ENCODE results near the gene RNF10. TPM values are rescaled to one million over a fixed set of nuclear protein-coding genes. Genes with fewer than 3 reads are reported as not detected.
"Not testable (repeated sequence)": the region's sequence is repeated elsewhere in the genome, so short reads cannot be mapped to it uniquely, and the experiment has no call there.

RNF10 gene
- total RNA-seq, 8 experiments from 2014 or later: 69.1 to 207 (median 90.5) TPM

- ATAC-seq (replicated peaks in 6 of 8); H3K4me3 ChIP-seq; in situ Hi-C loops (cut with MboI; ENCODE audit: low pct_unique_long_range_greater_than_20kb in 2 of 9, low sequenced_read_pairs in 9 of 9, unreplicated experiment in 9 of 9); H3K27ac ChIP-seq; H3K4me1 ChIP-seq (replicated peaks in 1 of 2): not testable (repeated sequence)
- WGBS, 10 experiments: 40 to 100% methylated on average over 1 of the region's 1 CpG; no CpG with 5 or more reads in 8 of the 10 experiments
Observed at GRCh38 chr12:120611534-120611933, 77.4 kb downstream of the RNF10 start.

GRCh38 chr12:120614848-120615247 lies 80.7 kb downstream of the RNF10 start:
- in situ Hi-C loops (cut with MboI; ENCODE audit: low pct_unique_long_range_greater_than_20kb in 2 of 9, low sequenced_read_pairs in 9 of 9, unreplicated experiment in 9 of 9): no loop called here
- Histone ChIP-seq H3K27ac (no peak overlapping the region), H3K4me1 (replicated peaks in 1 of 2) (no peaks in the 10 kb centered on the region), H3K4me3 (no peak overlapping the region)
- ATAC-seq (replicated peaks in 6 of 8): no peak

DNA sequence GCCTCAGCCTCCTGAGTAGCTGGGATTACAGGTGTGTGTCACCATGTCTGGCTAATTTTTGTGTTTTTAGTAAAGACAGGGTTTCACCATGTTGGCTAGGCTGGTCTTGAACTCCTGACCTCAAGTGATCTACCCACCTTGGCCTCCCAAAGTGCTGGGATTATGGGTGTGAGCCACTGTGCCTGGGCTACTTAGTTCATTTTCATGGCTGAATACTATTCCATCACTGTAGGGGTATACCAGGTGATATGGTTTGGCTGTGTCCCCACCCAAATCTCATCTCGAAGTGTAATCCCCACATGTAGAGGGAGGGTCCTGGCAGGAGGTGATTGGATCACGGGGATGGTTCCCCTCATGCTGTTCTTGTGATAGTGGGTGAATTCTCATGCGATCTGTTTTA lies 83.0 kb downstream of the RNF10 start:
- in situ Hi-C loops (cut with MboI; ENCODE audit: low pct_unique_long_range_greater_than_20kb in 2 of 9, low sequenced_read_pairs in 9 of 9, unreplicated experiment in 9 of 9); H3K4me3 ChIP-seq; ATAC-seq (replicated peaks in 6 of 8); H3K4me1 ChIP-seq (replicated peaks in 1 of 2); H3K27ac ChIP-seq: not testable (repeated sequence)
- WGBS, 10 experiments: 0 to 100% (median 83%) methylated on average over 1 to 2 of the region's 3 CpGs; no CpG with 5 or more reads in 7 of the 10 experiments

- H3K27ac ChIP-seq; ATAC-seq (replicated peaks in 6 of 8); H3K4me1 ChIP-seq (replicated peaks in 1 of 2); H3K4me3 ChIP-seq; in situ Hi-C loops (cut with MboI; ENCODE audit: low pct_unique_long_range_greater_than_20kb in 2 of 9, low sequenced_read_pairs in 9 of 9, unreplicated experiment in 9 of 9): not testable (repeated sequence)
- 67 to 97% (median 90%) methylated on average over 1 to 4 of the region's 4 CpGs; no CpG with 5 or more reads in 6 of the 10 experiments for WGBS, 10 experiments
Observed at GRCh38 chr12:120617767-120618166, 83.6 kb downstream of the RNF10 start.

DNA sequence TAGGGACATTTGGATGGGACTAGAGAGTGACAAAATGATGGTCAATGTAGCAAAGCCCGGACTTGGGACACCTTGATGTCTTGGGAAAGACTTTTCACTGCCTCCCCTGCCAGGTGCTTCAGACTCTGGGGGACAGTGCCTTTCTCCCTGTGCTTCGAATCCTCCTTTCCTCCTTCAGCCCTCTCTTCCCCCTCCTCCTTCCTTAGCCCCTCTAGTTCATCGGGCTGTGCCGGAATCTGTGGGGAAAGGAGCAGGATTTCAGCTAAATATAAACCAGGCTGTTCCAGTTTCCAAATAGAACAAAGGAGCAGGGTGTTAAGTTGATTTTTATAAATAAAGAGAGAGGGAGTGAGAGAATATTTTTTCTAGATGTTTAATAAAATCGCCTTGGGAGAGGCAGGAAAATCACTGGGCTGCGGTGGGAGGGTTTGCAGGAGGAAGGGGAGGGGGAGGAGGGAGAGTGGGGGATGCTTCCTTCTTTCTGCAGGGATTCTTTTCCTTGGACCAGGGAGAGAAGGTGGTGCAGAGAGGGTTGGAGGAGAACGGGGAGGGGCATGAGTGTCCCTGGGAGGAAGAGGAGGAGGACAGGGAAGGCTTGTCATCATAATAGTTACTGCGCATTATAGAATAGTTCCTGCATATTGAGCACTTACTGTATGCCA lies 84.9 kb downstream of the RNF10 start:
- 0 to 60% (median 16%) methylated on average over 1 to 4 of the region's 8 CpGs; no CpG with 5 or more reads in 4 of the 10 experiments for WGBS, 10 experiments
- Histone ChIP-seq H3K4me1 (replicated peaks in 1 of 2) (no peaks in the 10 kb centered on the region), H3K27ac (no peak overlapping the region), H3K4me3 (no peak overlapping the region)
- no peak for ATAC-seq (replicated peaks in 6 of 8)
- in situ Hi-C loops (cut with MboI; ENCODE audit: low pct_unique_long_range_greater_than_20kb in 2 of 9, low sequenced_read_pairs in 9 of 9, unreplicated experiment in 9 of 9): no loop called here

GRCh38 chr12:120620624-120621023 lies 86.5 kb downstream of the RNF10 start:
- no peak overlapping the region for H3K4me3 ChIP-seq
- no peak for ATAC-seq (replicated peaks in 6 of 8)
- no peaks in the 10 kb centered on the region for H3K4me1 ChIP-seq (replicated peaks in 1 of 2)
- no peak overlapping the region for H3K27ac ChIP-seq
- WGBS, 10 experiments: 0 to 80% (median 60%) methylated on average over 1 of the region's 2 CpGs; no CpG with 5 or more reads in 7 of the 10 experiments
- in situ Hi-C loops (cut with MboI; ENCODE audit: low pct_unique_long_range_greater_than_20kb in 2 of 9, low sequenced_read_pairs in 9 of 9, unreplicated experiment in 9 of 9): no loop called here

DNA sequence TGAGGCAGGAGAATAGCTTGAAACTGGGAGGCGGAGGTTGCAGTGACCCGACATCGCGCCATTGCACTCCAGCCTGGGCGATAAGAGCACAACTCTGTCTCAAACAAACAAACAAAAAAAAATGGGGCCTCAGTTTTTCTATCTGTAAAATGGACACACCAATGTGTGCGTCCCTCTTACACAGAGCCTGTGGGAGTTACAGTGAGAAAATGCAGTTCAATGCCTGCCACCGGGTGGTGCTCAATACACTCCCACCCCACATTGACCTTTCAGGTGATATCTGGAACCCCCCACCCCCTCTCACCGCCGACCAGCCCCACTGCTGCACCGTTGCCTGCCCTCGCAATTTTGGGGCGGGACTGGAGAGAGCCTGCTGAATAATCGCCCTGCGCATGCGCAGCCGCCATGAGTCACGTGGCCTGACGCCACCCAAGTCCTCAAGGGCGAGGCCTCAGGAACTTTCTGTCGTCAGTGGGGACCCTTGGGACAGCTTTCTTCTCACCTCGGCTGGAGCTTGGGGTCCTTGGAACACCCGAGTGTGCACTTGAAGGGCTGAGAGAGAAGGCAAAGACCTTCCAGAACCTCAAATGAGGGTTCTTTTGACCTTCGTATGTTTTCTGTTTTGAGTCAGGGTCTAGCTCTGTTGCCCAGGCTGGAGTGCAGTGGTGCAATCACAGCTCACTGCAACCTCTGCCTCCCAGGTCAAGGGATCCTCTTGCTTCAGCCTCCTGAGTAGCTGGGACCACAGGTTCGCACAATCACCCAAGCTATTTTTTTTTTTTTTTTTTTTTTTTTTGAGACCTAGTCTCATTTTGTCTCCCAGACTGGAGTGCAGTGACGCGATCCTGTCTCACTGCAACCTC lies 91.6 kb downstream of the RNF10 start:
- no peak overlapping the region for H3K27ac ChIP-seq
- no peak overlapping the region for H3K4me3 ChIP-seq
- peaks cover 7 to 18% of the 10 kb centered on the region in 2 donors for H3K4me1 ChIP-seq (replicated peaks in 1 of 2)
- no peak for ATAC-seq (replicated peaks in 6 of 8)
- in situ Hi-C loops (cut with MboI; ENCODE audit: low pct_unique_long_range_greater_than_20kb in 2 of 9, low sequenced_read_pairs in 9 of 9, unreplicated experiment in 9 of 9): loop anchor here in 1 of 9 experiments (25.0 kb wide), 1 partner anchor 337 kb away; no protein-coding TSS in a partner anchor
- 68 to 100% (median 93%) methylated on average over 1 to 10 of the region's 26 CpGs for WGBS, 10 experiments

Other genes starting within 250 kb of the RNF10 start
- gene RNU4-2, start 242.5 kb upstream of the RNF10 start, total RNA-seq: over 10,000 TPM; 15,371 to 42,996 (median 23,008) TPM
- over 10,000 TPM in 4 of 8 experiments, 1,000 to 10,000 TPM in 4; 7,837 to 22,494 (median 10,178) TPM for gene RNU4-1, start 241.1 kb upstream of the RNF10 start, total RNA-seq
- 1 to 10 TPM; 1.7 to 6.6 (median 2.8) TPM for gene SIRT4, start 232.0 kb upstream of the RNF10 start, total RNA-seq
- gene PLA2G1B, start 206.6 kb upstream of the RNF10 start, total RNA-seq: under 1 TPM in 3 of 8 experiments, not detected in 5; 0.38 to 0.78 (median 0.60) TPM
- 10 to 100 TPM in 5 of 8 experiments, 1 to 10 TPM in 1, under 1 TPM in 2; 0.10 to 81.7 (median 27.3) TPM for gene MSI1, start 165.2 kb upstream of the RNF10 start, total RNA-seq
- gene COX6A1, start 96.2 kb upstream of the RNF10 start, total RNA-seq: 100 to 1,000 TPM; 604 to 967 (median 671) TPM
- 10 to 100 TPM; 25.0 to 90.0 (median 41.5) TPM for gene TRIAP1, start 88.0 kb upstream of the RNF10 start, total RNA-seq
- 10 to 100 TPM; 20.4 to 38.8 (median 24.5) TPM for gene GATC, start 87.9 kb upstream of the RNF10 start, total RNA-seq
- 100 to 1,000 TPM in 7 of 8 experiments, 10 to 100 TPM in 1; 98.3 to 197 (median 118) TPM for gene SRSF9, start 64.6 kb upstream of the RNF10 start, total RNA-seq
- 100 to 1,000 TPM; 155 to 622 (median 349) TPM for gene DYNLL1, start 38.2 kb upstream of the RNF10 start, total RNA-seq
- 10 to 100 TPM; 36.4 to 70.7 (median 49.8) TPM for gene COQ5, start 5.2 kb upstream of the RNF10 start, total RNA-seq
- 10 to 100 TPM; 30.5 to 74.3 (median 54.4) TPM for gene POP5, start 47.0 kb downstream of the RNF10 start, total RNA-seq
- gene CABP1, start 106.3 kb downstream of the RNF10 start, total RNA-seq: 1 to 10 TPM in 5 of 8 experiments, under 1 TPM in 3; 0.13 to 6.3 (median 1.4) TPM
- gene MLEC, start 152.8 kb downstream of the RNF10 start, total RNA-seq: 100 to 1,000 TPM in 1 of 8 experiments, 10 to 100 TPM in 7; 61.9 to 123 (median 84.1) TPM
- gene UNC119B, start 176.1 kb downstream of the RNF10 start, total RNA-seq: 10 to 100 TPM; 15.7 to 37.7 (median 20.8) TPM
- gene ACADS, start 191.5 kb downstream of the RNF10 start, total RNA-seq: 10 to 100 TPM in 3 of 8 experiments, 1 to 10 TPM in 5; 5.3 to 18.9 (median 7.3) TPM